K562 (cell line): ENCODE data around the gene ZFYVE28. TPM values are rescaled to one million over a fixed set of nuclear protein-coding genes. Genes with fewer than 3 reads are reported as not detected.

Source experiments
- MAFG ChIP-seq: fragments of 450-650 bp; conservative IDR thresholded peaks from 2 replicates; pipeline ENCODE4 v1.6.1; 2016; ENCODE audit warnings: missing genetic modification characterization, missing compliant biosample characterization
- NR2C2 ChIP-seq, 2 experiments: fragments of 200-800 bp in 1 of 2; sonication (Bioruptor generic) in 1 of 2; sonication (generic) in 1 of 2; formaldehyde crosslinking in 1 of 2; IDR thresholded peaks; 2 replicates each; pipeline versions ENCODE4 v1.6.1 to v1.8.0; 2016 to 2022; ENCODE audit warnings: mild to moderate bottlenecking in 1 of 2, missing compliant biosample characterization in 1 of 2, missing genetic modification characterization in 1 of 2, missing genetic modification reagents in 1 of 2
- PTBP1 ChIP-seq: fragments of 200-400 bp; formaldehyde crosslinking; IDR thresholded peaks from 2 replicates; pipeline ENCODE4 v1.6.1; 2017; ENCODE audit warnings: low read depth, low read length
- ZNF3 ChIP-seq: fragments of 250-450 bp; sonication (Bioruptor Pico); IDR thresholded peaks from 2 replicates; pipeline ENCODE4 v1.5.0; 2021; ENCODE audit warnings: mild to moderate bottlenecking, moderate library complexity
- ZNF780A ChIP-seq: fragments of 250-450 bp; sonication (Bioruptor Pico); IDR thresholded peaks from 2 replicates; pipeline ENCODE4 v1.5.0; 2021; ENCODE audit warnings: mild to moderate bottlenecking
- polyA plus RNA-seq, 8 experiments: library from polyadenylated mRNA; depleted of rRNA in 4 of 8; stranded (reverse) in 5 of 8; unstranded in 3 of 8; fragments of >200 nt; fragmentation: Nextera tagmentation in 2 of 8; fragmentation: Illumina TruSeq in 1 of 8; extraction: Ambion mirVana in 2 of 8; extraction: Trizol in 1 of 8; gene quantifications; 2 replicates each; pipeline versions ENCODE4 v1.2.1 to v1.2.3, GENCODE V29; 2011 to 2014; ENCODE audit warnings: inconsistent platforms in 1 of 8, missing spikeins in 1 of 8
- total RNA-seq, 7 experiments: library from RNA; depleted of rRNA in 6 of 7; stranded (reverse); fragments of >200 nt in 6 of 7; fragmentation: Illumina TruSeq in 2 of 7; extraction: Trizol in 2 of 7; gene quantifications; 2 replicates each; pipeline versions ENCODE4 v1.2.1 to v1.2.3, GENCODE V29; 2011 to 2021; ENCODE audit warnings: low replicate concordance in 1 of 7
- TF ChIP-seq, protein P1 (sequence below): IDR thresholded peaks from 3 replicates; pipeline ENCODE4 v1.6.1; 2011; ENCODE audit warnings: borderline replicate concordance, mild to moderate bottlenecking; ENCODE audit not compliant: insufficient read length, insufficient read depth
- TF ChIP-seq, protein P2 (sequence below): sonication (generic); formaldehyde crosslinking; IDR thresholded peaks from 2 replicates; pipeline ENCODE4 v1.4.0; 2020; ENCODE audit warnings: mild to moderate bottlenecking, missing genetic modification reagents

ZFYVE28 gene
- total and polyA plus RNA-seq, 9 of the 15 experiments (the other 6 are each of a cell fraction or from before 2014, with no cell fraction given): 1.3 to 24.8 (median 8.9) TPM

- TF ChIP-seq ZNF3: no peak
- TF ChIP-seq MAFG (tag): no peak
- TF ChIP-seq ZNF780A: no peak
- TF ChIP-seq, protein P1, sequence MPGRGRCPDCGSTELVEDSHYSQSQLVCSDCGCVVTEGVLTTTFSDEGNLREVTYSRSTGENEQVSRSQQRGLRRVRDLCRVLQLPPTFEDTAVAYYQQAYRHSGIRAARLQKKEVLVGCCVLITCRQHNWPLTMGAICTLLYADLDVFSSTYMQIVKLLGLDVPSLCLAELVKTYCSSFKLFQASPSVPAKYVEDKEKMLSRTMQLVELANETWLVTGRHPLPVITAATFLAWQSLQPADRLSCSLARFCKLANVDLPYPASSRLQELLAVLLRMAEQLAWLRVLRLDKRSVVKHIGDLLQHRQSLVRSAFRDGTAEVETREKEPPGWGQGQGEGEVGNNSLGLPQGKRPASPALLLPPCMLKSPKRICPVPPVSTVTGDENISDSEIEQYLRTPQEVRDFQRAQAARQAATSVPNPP: no peak
- TF ChIP-seq, protein P2, sequence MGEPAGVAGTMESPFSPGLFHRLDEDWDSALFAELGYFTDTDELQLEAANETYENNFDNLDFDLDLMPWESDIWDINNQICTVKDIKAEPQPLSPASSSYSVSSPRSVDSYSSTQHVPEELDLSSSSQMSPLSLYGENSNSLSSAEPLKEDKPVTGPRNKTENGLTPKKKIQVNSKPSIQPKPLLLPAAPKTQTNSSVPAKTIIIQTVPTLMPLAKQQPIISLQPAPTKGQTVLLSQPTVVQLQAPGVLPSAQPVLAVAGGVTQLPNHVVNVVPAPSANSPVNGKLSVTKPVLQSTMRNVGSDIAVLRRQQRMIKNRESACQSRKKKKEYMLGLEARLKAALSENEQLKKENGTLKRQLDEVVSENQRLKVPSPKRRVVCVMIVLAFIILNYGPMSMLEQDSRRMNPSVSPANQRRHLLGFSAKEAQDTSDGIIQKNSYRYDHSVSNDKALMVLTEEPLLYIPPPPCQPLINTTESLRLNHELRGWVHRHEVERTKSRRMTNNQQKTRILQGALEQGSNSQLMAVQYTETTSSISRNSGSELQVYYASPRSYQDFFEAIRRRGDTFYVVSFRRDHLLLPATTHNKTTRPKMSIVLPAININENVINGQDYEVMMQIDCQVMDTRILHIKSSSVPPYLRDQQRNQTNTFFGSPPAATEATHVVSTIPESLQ (CRISPR knock-in tag): no peak
- TF ChIP-seq NR2C2 (CRISPR knock-in tag; IDR thresholded peaks at IDR 0.05): no peak
- TF ChIP-seq NR2C2 (tag; IDR thresholded peaks at IDR 0.05): no peak
- no peak for TF ChIP-seq PTBP1
These were observed 45.9 kb downstream of the ZFYVE28 start (continued) for GRCh38 chr4:2372488-2373030.
